Measurements from ENCODE around the gene CYP4A22. TPM values are rescaled to one million over a fixed set of nuclear protein-coding genes. Genes with fewer than 3 reads are reported as not detected.
A peak's percentile ranks its signal among the peaks of the same experiment; 100 is the strongest.
"Not testable (repeated sequence)": the region's sequence is repeated elsewhere in the genome, so short reads cannot be mapped to it uniquely, and the experiment has no call there.

The CYP4A22 gene
- total and polyA plus RNA-seq, 4 donors: 0.05 to 0.18 (median 0.15) TPM

- H3K4me1 ChIP-seq (ENCODE audit: control insufficient read depth in 5 of 5, insufficient read depth in 5 of 5, low read length in 5 of 5): peaks cover 0 to 26% (median 15%) of the 10 kb centered on the region in 5 donors
- H3K9me3 ChIP-seq (ENCODE audit: control insufficient read depth in 4 of 4, insufficient read depth in 3 of 4, low read length in 3 of 4): no peaks in the 10 kb centered on the region
- no peaks in the 10 kb centered on the region for H3K36me3 ChIP-seq (ENCODE audit: control insufficient read depth in 4 of 4, insufficient read depth in 4 of 4, low read length in 4 of 4)
- no peak for TF ChIP-seq CTCF (IDR thresholded peaks at IDR 0.05; ENCODE audit: control extremely low read depth, extremely low read depth)
- H3K9ac ChIP-seq (ENCODE audit: insufficient read depth in 1 of 2, low read length in 2 of 2): no peak overlapping the region
- DNase-seq (no peak), ATAC-seq (ENCODE audit: insufficient read depth, low FRiP score) (no peak)
- peak overlapping the region in 1 of 2 donors; percentile 62 for H3K27ac ChIP-seq (ENCODE audit: low read depth in 1 of 2, low read length in 1 of 2)
- no peaks in the 10 kb centered on the region for H3K27me3 ChIP-seq (ENCODE audit: control insufficient read depth in 3 of 3, insufficient read depth in 3 of 3, low read length in 2 of 3)
- no peak overlapping the region for H3K4me3 ChIP-seq
- 93 to 98% methylated on average over 6 of the region's 6 CpGs for WGBS, 2 donors
Measured at GRCh38 chr1:47190857-47191256, 53.6 kb downstream of the CYP4A22 start.

- no peak overlapping the region for H3K9ac ChIP-seq (ENCODE audit: insufficient read depth in 1 of 2, low read length in 2 of 2)
- DNase-seq (peak in 1 of 3 donors; percentile 6), ATAC-seq (ENCODE audit: insufficient read depth, low FRiP score) (no peak)
- no peak overlapping the region for H3K4me3 ChIP-seq
- no peak for TF ChIP-seq CTCF (IDR thresholded peaks at IDR 0.05; ENCODE audit: control extremely low read depth, extremely low read depth)
- H3K36me3 ChIP-seq (ENCODE audit: control insufficient read depth in 4 of 4, insufficient read depth in 4 of 4, low read length in 4 of 4): no peaks in the 10 kb centered on the region
- no peaks in the 10 kb centered on the region for H3K27me3 ChIP-seq (ENCODE audit: control insufficient read depth in 3 of 3, insufficient read depth in 3 of 3, low read length in 2 of 3)
- 72 to 83% methylated on average over 2 to 4 of the region's 4 CpGs for WGBS, 2 donors
- H3K9me3 ChIP-seq (ENCODE audit: control insufficient read depth in 4 of 4, insufficient read depth in 3 of 4, low read length in 3 of 4): no peaks in the 10 kb centered on the region
- H3K27ac ChIP-seq (ENCODE audit: low read depth in 1 of 2, low read length in 1 of 2): peak overlapping the region in 1 of 2 donors; percentile 66
- peaks cover 0 to 26% (median 15%) of the 10 kb centered on the region in 5 donors for H3K4me1 ChIP-seq (ENCODE audit: control insufficient read depth in 5 of 5, insufficient read depth in 5 of 5, low read length in 5 of 5)
Measured at GRCh38 chr1:47191940-47192457, 54.8 kb downstream of the CYP4A22 start.

- 11 to 17% methylated on average over 10 of the region's 10 CpGs for WGBS, 2 donors
- Histone ChIP-seq H3K9me3 (ENCODE audit: control insufficient read depth in 4 of 4, insufficient read depth in 3 of 4, low read length in 3 of 4) (no peaks in the 10 kb centered on the region), H3K27me3 (ENCODE audit: control insufficient read depth in 3 of 3, insufficient read depth in 3 of 3, low read length in 2 of 3) (no peaks in the 10 kb centered on the region), H3K9ac (ENCODE audit: insufficient read depth in 1 of 2, low read length in 2 of 2) (no peak overlapping the region), H3K27ac (ENCODE audit: low read depth in 1 of 2, low read length in 1 of 2) (peak overlapping the region in 1 of 2 donors; percentile 66), H3K4me3 (no peak overlapping the region), H3K36me3 (ENCODE audit: control insufficient read depth in 4 of 4, insufficient read depth in 4 of 4, low read length in 4 of 4) (no peaks in the 10 kb centered on the region), H3K4me1 (ENCODE audit: control insufficient read depth in 5 of 5, insufficient read depth in 5 of 5, low read length in 5 of 5) (peaks cover 0 to 26% (median 15%) of the 10 kb centered on the region in 5 donors)
- TF ChIP-seq CTCF (IDR thresholded peaks at IDR 0.05; ENCODE audit: control extremely low read depth, extremely low read depth): peak; percentile 92
- ATAC-seq (ENCODE audit: insufficient read depth, low FRiP score) (no peak), DNase-seq (peak; percentile 87 to 92 (median 89))
Measured at GRCh38 chr1:47192458-47193384, 55.5 kb downstream of the CYP4A22 start.

- not testable (repeated sequence) for H3K27me3 ChIP-seq (ENCODE audit: control insufficient read depth in 3 of 3, insufficient read depth in 3 of 3, low read length in 2 of 3); H3K27ac ChIP-seq (ENCODE audit: low read depth in 1 of 2, low read length in 1 of 2); H3K36me3 ChIP-seq (ENCODE audit: control insufficient read depth in 4 of 4, insufficient read depth in 4 of 4, low read length in 4 of 4); ATAC-seq (ENCODE audit: insufficient read depth, low FRiP score); DNase-seq; H3K4me3 ChIP-seq; H3K9me3 ChIP-seq (ENCODE audit: control insufficient read depth in 4 of 4, insufficient read depth in 3 of 4, low read length in 3 of 4); H3K9ac ChIP-seq (ENCODE audit: insufficient read depth in 1 of 2, low read length in 2 of 2)
- WGBS, 2 donors: 89 to 94% methylated on average over 10 of the region's 10 CpGs
- H3K4me1 ChIP-seq (ENCODE audit: control insufficient read depth in 5 of 5, insufficient read depth in 5 of 5, low read length in 5 of 5): peaks cover 0 to 26% (median 15%) of the 10 kb centered on the region in 5 donors
Measured at GRCh38 chr1:47193496-47193895, 56.3 kb downstream of the CYP4A22 start.
